Prostate gland (tissue), 2 donors: Measurements from ENCODE around the gene ARHGAP25.

Experiments used
- POLR2AphosphoS5 ChIP-seq: sonication (generic); formaldehyde crosslinking; IDR thresholded peaks from one replicate; pipeline ENCODE4 v1.6.1; 2017; ENCODE audit warnings: antibody characterized with exemption
- TF ChIP-seq, protein P1 (sequence below), 4 experiments: fragments of 200-600 bp in 2 of 4; fragments of 450-650 bp in 2 of 4; sonication (generic) in 2 of 4; IDR thresholded peaks; 1 replicate in 3 of 4; 2 replicates in 1 of 4; pipeline ENCODE4 v1.5.1; 2016 to 2019; ENCODE audit warnings: antibody characterized with exemption in 4 of 4, mild to moderate bottlenecking in 2 of 4, moderate library complexity in 2 of 4

DNA sequence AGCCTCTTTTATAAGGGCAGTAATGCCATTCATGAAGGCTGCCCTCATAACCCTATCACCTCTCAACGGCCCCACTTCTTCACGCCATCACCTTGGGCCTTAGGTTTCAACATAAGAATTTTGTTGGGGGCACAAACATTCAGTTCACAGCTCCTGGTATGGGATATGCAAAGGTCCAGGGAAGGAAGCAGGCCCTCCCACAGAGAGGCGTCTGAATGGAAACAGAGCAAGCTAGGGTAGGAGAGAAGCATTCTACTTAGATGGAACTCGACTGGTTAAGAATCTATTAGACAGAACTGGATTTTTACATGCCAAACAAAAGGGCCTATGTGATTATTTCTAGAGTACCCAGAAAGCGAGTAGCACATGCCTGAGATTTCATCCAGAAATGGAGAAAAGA, 48.4 kb upstream of the ARHGAP25 start:
- no peak for TF ChIP-seq POLR2AphosphoS5
- TF ChIP-seq, protein P1, sequence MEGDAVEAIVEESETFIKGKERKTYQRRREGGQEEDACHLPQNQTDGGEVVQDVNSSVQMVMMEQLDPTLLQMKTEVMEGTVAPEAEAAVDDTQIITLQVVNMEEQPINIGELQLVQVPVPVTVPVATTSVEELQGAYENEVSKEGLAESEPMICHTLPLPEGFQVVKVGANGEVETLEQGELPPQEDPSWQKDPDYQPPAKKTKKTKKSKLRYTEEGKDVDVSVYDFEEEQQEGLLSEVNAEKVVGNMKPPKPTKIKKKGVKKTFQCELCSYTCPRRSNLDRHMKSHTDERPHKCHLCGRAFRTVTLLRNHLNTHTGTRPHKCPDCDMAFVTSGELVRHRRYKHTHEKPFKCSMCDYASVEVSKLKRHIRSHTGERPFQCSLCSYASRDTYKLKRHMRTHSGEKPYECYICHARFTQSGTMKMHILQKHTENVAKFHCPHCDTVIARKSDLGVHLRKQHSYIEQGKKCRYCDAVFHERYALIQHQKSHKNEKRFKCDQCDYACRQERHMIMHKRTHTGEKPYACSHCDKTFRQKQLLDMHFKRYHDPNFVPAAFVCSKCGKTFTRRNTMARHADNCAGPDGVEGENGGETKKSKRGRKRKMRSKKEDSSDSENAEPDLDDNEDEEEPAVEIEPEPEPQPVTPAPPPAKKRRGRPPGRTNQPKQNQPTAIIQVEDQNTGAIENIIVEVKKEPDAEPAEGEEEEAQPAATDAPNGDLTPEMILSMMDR (IDR thresholded peaks at IDR 0.05), result no peak
